HG03066 (cell line): ENCODE measurements around the gene HTR3D.
"Not testable (repeated sequence)": the region's sequence is repeated elsewhere in the genome, so short reads cannot be mapped to it uniquely, and the experiment has no call there.

ENCODE experiments used
- ATAC-seq: cut with Tn5 transposase; IDR thresholded peaks from one replicate; pipeline ENCODE4 v1.9.1; 2021; ENCODE audit warnings: low read depth; ENCODE audit not compliant: unreplicated experiment

The HTR3D gene

DNA sequence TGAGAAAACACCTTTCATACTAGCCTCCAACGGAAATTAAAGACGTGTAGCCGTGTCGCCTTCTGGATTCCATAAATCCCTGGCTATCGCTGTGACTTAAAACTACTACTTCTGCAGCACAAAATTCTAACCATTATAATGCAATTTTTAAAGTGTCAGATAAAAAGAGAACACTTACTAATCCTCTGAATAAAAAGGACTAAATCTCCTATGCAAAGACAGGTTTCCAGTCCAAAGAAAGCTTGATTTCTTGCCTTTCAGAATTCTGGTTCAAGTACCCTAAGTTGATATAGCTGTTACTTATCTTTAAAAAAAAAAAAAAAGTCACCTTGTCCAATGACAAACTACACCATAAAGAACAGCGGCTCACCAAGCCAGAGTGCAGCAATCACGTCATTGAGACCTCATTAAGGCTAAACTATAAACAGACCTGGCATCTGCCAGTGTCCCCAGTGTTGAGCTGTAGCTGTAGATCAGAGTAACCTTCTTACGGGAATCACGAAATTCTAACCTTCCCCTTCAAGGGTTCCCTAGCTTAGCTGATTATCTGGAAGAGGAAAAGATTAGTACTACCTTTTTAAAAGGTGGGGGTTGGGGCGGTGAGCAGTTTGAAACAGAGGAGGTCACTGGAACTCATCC lies 16.0 kb upstream of the HTR3D start:
- no peak for ATAC-seq

DNA sequence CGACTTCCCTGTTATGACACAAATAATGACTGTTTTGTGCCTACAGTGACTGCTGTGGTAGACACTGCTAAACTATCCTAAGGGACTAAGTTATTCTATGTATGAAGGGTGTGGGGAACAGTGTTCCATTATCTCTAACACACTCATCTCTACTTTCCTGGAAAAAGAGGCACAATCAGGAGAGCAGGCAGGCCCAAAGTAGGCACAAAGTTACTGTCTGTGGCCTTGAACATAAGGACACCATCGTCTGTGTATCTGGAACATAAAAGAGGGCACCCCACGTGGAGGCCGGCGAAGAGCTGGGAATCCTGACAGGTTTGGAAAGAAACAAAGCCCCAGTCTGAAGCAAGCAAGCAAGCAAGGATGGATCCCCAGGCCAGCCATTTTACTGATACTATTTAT lies 15.4 kb upstream of the HTR3D start:
- ATAC-seq = no peak

GRCh38 chr3:184016811-184017671 lies 14.5 kb upstream of the HTR3D start:
- ATAC-seq = peak; percentile 74

GRCh38 chr3:184017672-184018423 lies 13.7 kb upstream of the HTR3D start, which contains the start of gene ABCC5:
Gene ABCC5, minus strand, starts transcription at chr3:184017884. Its CDS starts 3,492 bp downstream, at chr3:184014392.
- ATAC-seq = peak; percentile 99

DNA sequence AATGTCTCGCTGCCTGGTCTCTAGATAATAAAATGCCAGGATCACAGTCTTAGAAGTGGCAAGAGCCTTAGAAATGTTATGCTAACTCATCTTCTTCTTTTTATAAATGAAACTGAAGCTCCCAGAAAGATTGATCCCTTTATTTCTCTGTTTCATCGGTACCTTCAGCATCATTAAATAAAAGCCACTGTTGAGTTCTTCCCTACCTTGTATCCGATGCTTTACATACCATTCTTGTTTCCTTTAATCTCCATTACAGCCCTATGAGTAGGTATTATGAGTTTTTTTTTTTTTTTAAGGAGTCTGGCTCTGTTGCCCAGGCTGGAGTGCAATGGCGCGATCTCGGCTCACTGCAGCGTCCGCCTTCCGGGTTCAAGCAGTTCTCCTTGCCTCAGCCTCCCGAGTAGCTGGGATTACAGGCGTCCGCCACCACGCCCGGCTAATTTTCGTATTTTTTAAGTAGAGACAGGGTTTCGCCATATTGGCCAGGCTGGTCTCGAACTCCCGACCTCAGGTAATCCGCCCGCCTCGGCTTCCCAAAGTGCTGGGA lies 13.0 kb upstream of the HTR3D start:
- ATAC-seq = no peak

DNA sequence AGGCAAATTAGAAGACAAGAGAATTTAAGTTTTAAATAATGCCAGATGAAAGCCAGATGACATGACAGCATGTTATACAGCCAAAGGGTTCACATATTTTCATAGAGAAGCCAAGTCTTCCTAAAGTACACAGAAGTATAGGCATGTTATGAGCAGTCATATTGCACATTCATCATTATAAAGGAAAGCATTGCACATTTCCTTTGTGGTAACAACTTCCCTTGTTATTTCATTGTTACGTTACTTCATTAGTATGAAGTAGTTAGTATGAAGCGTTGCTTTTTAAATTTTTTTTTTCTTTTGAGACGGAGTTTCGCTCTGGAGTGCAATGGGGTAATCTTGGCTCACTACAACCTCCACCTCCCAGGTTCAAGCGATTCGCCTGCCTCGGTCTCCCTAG lies 9.2 kb upstream of the HTR3D start:
- ATAC-seq = no peak

- ATAC-seq = not testable (repeated sequence)
Observed at GRCh38 chr3:184025256-184025655, 6.3 kb upstream of the HTR3D start.

DNA sequence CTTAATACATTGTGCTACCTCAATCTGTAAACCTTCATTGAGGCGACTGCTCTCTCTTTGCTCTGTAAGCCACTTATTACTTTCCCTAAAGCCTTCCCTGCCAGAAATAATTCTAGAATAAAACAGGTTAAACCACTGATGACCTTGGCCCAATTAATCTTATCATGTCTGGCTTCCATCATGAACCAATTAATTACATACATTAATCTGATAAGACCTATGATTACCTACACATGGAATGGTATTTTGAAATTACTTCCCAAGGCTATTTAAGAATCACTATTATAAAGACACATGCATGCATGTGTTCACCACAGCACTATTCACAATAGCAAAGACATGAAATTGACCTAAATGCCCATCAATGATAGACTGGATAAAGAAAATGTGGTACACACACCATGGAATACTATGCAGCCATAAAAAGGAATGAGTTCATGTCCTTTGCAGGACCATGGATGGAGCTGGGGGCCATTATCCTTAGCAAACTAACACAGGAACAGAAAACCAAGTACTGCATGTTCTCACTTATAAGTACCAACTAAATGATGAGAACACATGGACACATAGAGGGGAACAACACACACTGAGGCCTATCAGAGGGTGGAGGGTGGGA lies 3.2 kb upstream of the HTR3D start:
- not testable (repeated sequence) for ATAC-seq

DNA sequence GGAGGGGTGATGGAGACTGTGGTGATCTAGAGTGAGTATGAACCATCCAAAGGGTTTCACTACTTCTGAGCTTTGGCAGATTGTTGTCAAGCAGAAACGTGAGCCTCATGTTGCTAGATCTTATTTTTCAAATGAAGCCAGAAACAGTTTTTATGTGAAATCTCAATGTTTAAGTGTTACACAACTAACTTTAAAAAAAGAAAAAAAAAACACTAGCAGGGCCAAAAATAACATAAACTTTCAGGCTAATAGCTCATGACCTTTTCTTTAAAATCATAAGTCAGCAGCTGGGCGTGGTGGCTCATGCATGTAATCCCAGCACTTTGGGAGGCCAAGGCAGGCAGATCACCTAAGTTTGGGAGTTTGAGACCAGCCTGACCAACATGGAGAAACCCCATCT lies 2.1 kb upstream of the HTR3D start:
- no peak for ATAC-seq

- no peak for ATAC-seq
Observed at GRCh38 chr3:184030536-184030935, 1.0 kb upstream of the HTR3D start.

- no peak for ATAC-seq
Observed at GRCh38 chr3:184037816-184038215, 6.3 kb downstream of the HTR3D start.

DNA sequence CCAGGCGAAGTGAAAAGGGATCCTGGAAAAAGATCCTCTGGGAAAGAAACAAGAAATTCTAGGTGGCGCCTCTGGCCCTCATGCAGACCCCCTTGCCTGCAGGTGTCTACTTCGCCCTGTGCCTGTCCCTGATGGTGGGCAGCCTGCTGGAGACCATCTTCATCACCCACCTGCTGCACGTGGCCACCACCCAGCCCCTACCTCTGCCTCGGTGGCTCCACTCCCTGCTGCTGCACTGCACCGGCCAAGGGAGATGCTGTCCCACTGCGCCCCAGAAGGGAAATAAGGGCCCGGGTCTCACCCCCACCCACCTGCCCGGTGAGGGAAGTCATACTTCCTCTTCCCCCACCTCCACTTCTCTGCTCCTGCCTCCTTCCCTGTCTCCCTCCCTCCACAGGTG lies 6.8 kb downstream of the HTR3D start:
- ATAC-seq = not testable (repeated sequence)

- no peak for ATAC-seq
Observed at GRCh38 chr3:184039414-184039813, 7.9 kb downstream of the HTR3D start.

GRCh38 chr3:184040010-184040409 lies 8.5 kb downstream of the HTR3D start:
- no peak for ATAC-seq

DNA sequence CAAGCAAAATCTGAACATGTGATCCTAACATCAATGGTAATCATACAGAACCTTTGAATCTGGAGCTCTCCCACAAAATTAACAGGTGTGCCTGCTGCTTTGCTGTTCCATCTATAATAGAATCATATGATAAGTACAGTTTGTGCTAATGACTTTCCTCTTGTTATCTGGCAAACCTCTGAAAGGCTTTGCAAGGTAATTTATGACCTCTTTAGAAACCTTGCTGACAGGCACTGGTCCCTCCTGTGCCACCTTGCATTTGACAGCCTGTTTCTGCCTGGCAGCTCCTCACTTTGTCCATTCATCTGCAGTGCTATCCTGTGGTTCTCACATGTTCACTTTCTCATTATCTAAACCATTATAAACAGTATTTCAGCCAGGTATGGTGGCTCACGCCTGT lies 11.1 kb downstream of the HTR3D start:
- no peak for ATAC-seq

- no peak for ATAC-seq
Observed at GRCh38 chr3:184045995-184046394, 14.5 kb downstream of the HTR3D start.

GRCh38 chr3:184050217-184050847 lies 18.8 kb downstream of the HTR3D start:
- ATAC-seq = no peak

DNA sequence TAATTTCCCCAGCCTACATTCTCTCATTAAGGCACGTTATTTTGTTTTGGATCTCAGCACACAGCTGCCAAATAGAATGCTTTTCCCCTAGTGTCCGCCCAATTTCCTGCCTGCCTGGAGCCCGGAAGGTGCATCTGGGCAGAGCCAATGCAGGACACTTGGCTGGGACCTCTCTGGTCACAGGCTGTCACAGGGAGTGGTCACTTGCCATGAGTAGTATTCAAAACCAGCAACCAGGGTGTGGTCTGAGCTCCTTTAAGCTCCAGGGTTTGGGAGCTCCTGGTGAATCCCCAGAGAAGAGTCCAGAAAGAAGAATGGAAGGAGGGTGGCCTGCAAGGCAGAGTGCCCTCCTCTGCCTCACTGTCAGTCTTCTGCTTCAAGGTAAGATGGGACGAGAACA lies 21.2 kb downstream of the HTR3D start, which contains the start of gene HTR3C:
Gene HTR3C (plus strand): TSS at position 281 of the 400 bp plus-strand sequence. CDS start 34 bp downstream, at position 315.
- ATAC-seq = no peak

GRCh38 chr3:184058029-184058428 lies 26.5 kb downstream of the HTR3D start:
- ATAC-seq = no peak

- no peak for ATAC-seq
Observed at GRCh38 chr3:184059424-184059823, 27.9 kb downstream of the HTR3D start.
